ENCODE results near the gene SUGCT.
"Not testable (repeated sequence)": the region's sequence is repeated elsewhere in the genome, so short reads cannot be mapped to it uniquely, and the experiment has no call there.

Gene SUGCT

GRCh38 chr7:40135317-40135610 lies 459 bp downstream of the SUGCT start:
- no peak for DNase-seq (ENCODE audit: low read depth)
- peak overlapping the region; percentile 82 for H3K4me3 ChIP-seq (ENCODE audit: low read depth, low read length)

- no peak for DNase-seq (ENCODE audit: low read depth)
- H3K4me3 ChIP-seq (ENCODE audit: low read depth, low read length): no peak overlapping the region
Observed at GRCh38 chr7:40137563-40137962, 2.8 kb downstream of the SUGCT start.

GRCh38 chr7:40138973-40139372 lies 4.2 kb downstream of the SUGCT start:
- no peak for DNase-seq (ENCODE audit: low read depth)

GRCh38 chr7:40139891-40140290 lies 5.1 kb downstream of the SUGCT start:
- not testable (repeated sequence) for H3K4me3 ChIP-seq (ENCODE audit: low read depth, low read length); DNase-seq (ENCODE audit: low read depth)

More at GRCh38 chr7:40138973-40139372, 4.2 kb downstream of the SUGCT start:
- H3K4me3 ChIP-seq (ENCODE audit: low read depth, low read length): no peak overlapping the region

GRCh38 chr7:40141916-40142315 lies 7.1 kb downstream of the SUGCT start:
- DNase-seq (ENCODE audit: low read depth); H3K4me3 ChIP-seq (ENCODE audit: low read depth, low read length): not testable (repeated sequence)

GRCh38 chr7:40145596-40146130 lies 10.9 kb downstream of the SUGCT start:
- not testable (repeated sequence) for H3K4me3 ChIP-seq (ENCODE audit: low read depth, low read length); DNase-seq (ENCODE audit: low read depth)

- no peak overlapping the region for H3K4me3 ChIP-seq (ENCODE audit: low read depth, low read length)
- no peak for DNase-seq (ENCODE audit: low read depth)
Observed at GRCh38 chr7:40147371-40148246, 12.8 kb downstream of the SUGCT start.

- H3K4me3 ChIP-seq (ENCODE audit: low read depth, low read length); DNase-seq (ENCODE audit: low read depth): not testable (repeated sequence)
Observed at GRCh38 chr7:40148247-40148580, 13.4 kb downstream of the SUGCT start.

GRCh38 chr7:40148671-40149070 lies 13.9 kb downstream of the SUGCT start:
- H3K4me3 ChIP-seq (ENCODE audit: low read depth, low read length): no peak overlapping the region
- no peak for DNase-seq (ENCODE audit: low read depth)

GRCh38 chr7:40151504-40151903 lies 16.7 kb downstream of the SUGCT start:
- no peak for DNase-seq (ENCODE audit: low read depth)
- H3K4me3 ChIP-seq (ENCODE audit: low read depth, low read length): no peak overlapping the region

GRCh38 chr7:40156988-40157387 lies 22.2 kb downstream of the SUGCT start:
- no peak overlapping the region for H3K4me3 ChIP-seq (ENCODE audit: low read depth, low read length)
- no peak for DNase-seq (ENCODE audit: low read depth)

GRCh38 chr7:40162516-40162915 lies 27.7 kb downstream of the SUGCT start:
- no peak for DNase-seq (ENCODE audit: low read depth)
- no peak overlapping the region for H3K4me3 ChIP-seq (ENCODE audit: low read depth, low read length)

- no peak for DNase-seq (ENCODE audit: low read depth)
- no peak overlapping the region for H3K4me3 ChIP-seq (ENCODE audit: low read depth, low read length)
Observed at GRCh38 chr7:40165216-40165615, 30.4 kb downstream of the SUGCT start.

- DNase-seq (ENCODE audit: low read depth): no peak
- no peak overlapping the region for H3K4me3 ChIP-seq (ENCODE audit: low read depth, low read length)
Observed at GRCh38 chr7:40167291-40167690, 32.5 kb downstream of the SUGCT start.

GRCh38 chr7:40168266-40168665 lies 33.5 kb downstream of the SUGCT start:
- H3K4me3 ChIP-seq (ENCODE audit: low read depth, low read length); DNase-seq (ENCODE audit: low read depth): not testable (repeated sequence)

GRCh38 chr7:40173121-40173520 lies 38.3 kb downstream of the SUGCT start:
- DNase-seq (ENCODE audit: low read depth); H3K4me3 ChIP-seq (ENCODE audit: low read depth, low read length): not testable (repeated sequence)

- not testable (repeated sequence) for DNase-seq (ENCODE audit: low read depth); H3K4me3 ChIP-seq (ENCODE audit: low read depth, low read length)
Observed at GRCh38 chr7:40175256-40175655, 40.5 kb downstream of the SUGCT start.

- H3K4me3 ChIP-seq (ENCODE audit: low read depth, low read length): no peak overlapping the region
- DNase-seq (ENCODE audit: low read depth): no peak
Observed at GRCh38 chr7:40175725-40176510, 41.1 kb downstream of the SUGCT start.

GRCh38 chr7:40177071-40177470 lies 42.3 kb downstream of the SUGCT start:
- no peak for DNase-seq (ENCODE audit: low read depth)
- H3K4me3 ChIP-seq (ENCODE audit: low read depth, low read length): no peak overlapping the region

- DNase-seq (ENCODE audit: low read depth): no peak
- H3K4me3 ChIP-seq (ENCODE audit: low read depth, low read length): no peak overlapping the region
Observed at GRCh38 chr7:40182452-40182851, 47.6 kb downstream of the SUGCT start.

- H3K4me3 ChIP-seq (ENCODE audit: low read depth, low read length): no peak overlapping the region
- DNase-seq (ENCODE audit: low read depth): no peak
Observed at GRCh38 chr7:40186586-40186985, 51.8 kb downstream of the SUGCT start.
